Peyer's patch (tissue), 4 donors: ENCODE data around the gene CSPG4. TPM values are rescaled to one million over a fixed set of nuclear protein-coding genes. Genes with fewer than 3 reads are reported as not detected.
"Not testable (repeated sequence)": the region's sequence is repeated elsewhere in the genome, so short reads cannot be mapped to it uniquely, and the experiment has no call there.

Source experiments
- DNase-seq, 3 donors: peaks; one replicate each; pipeline ENCODE4 v3.0.0-alpha.2; 2017 to 2019
- H3K27ac ChIP-seq, 4 donors: fragments of 200-600 bp; sonication (generic); one replicate each; pipeline ENCODE4 v1.5.1; 2016 to 2019
- H3K27me3 ChIP-seq, 2 donors: fragments of 200-600 bp; sonication (generic); one replicate each; pipeline ENCODE4 v1.5.1; 2019
- H3K36me3 ChIP-seq, 3 donors: fragments of 200-600 bp; sonication (generic); one replicate each; pipeline ENCODE4 v1.5.1; 2016 to 2019
- H3K4me1 ChIP-seq, 4 donors: fragments of 200-600 bp; sonication (generic); one replicate each; pipeline ENCODE4 v1.5.1; 2016 to 2019
- H3K4me3 ChIP-seq, 4 donors: fragments of 200-600 bp; sonication (generic); 1 replicate in 3 of 4; 2 replicates in 1 of 4; pipeline ENCODE4 v1.5.1; 2016 to 2019; ENCODE audit warnings: mild to moderate bottlenecking in 1 of 4
- H3K9me3 ChIP-seq, 4 donors: fragments of 200-600 bp; sonication (generic); one replicate each; pipeline ENCODE4 v1.5.1; 2016 to 2019; ENCODE audit warnings: mild to moderate bottlenecking in 1 of 4
- CTCF ChIP-seq, 6 experiments: fragments of 450-650 bp in 4 of 6; fragments of 200-600 bp in 2 of 6; sonication (generic) in 1 of 6; IDR thresholded peaks; one replicate each; pipeline ENCODE4 v1.5.1; 2017 to 2019; ENCODE audit warnings: antibody characterized with exemption in 6 of 6, mild to moderate bottlenecking in 3 of 6, moderate library complexity in 1 of 6
- POLR2A ChIP-seq, 2 donors: fragments of 450-650 bp; IDR thresholded peaks; one replicate each; pipeline ENCODE4 v1.5.1; 2017; ENCODE audit warnings: antibody characterized with exemption in 2 of 2, mild to moderate bottlenecking in 2 of 2, moderate library complexity in 2 of 2
- total RNA-seq, 4 donors: library from RNA; depleted of rRNA; stranded (reverse); fragments of >200 nt; gene quantifications; one replicate each; pipeline ENCODE4 v1.1.0, GENCODE V29; 2016

Gene CSPG4
- total RNA-seq, 4 donors from 2014 or later: 2.8 to 15.7 (median 6.3) TPM

GRCh38 chr15:75713338-75713895 lies 769 bp upstream of the CSPG4 start:
- Histone ChIP-seq H3K9me3 (no peaks in the 10 kb centered on the region), H3K4me1 (peaks cover 0 to 22% (median 0%) of the 10 kb centered on the region in 4 donors), H3K27me3 (no peaks in the 10 kb centered on the region), H3K4me3 (peak overlapping the region in 1 of 4 donors; percentile 53), H3K27ac (peak overlapping the region in 2 of 4 donors; percentile 68 to 81), H3K36me3 (no peaks in the 10 kb centered on the region)
- no peak for DNase-seq
- no peak for TF ChIP-seq POLR2A (IDR thresholded peaks at IDR 0.05)
- TF ChIP-seq CTCF (IDR thresholded peaks at IDR 0.05): no peak

GRCh38 chr15:75711495-75711894 lies 1.2 kb downstream of the CSPG4 start:
- H3K36me3 ChIP-seq, DNase-seq, H3K9me3 ChIP-seq, H3K27me3 ChIP-seq: not testable (repeated sequence)
- peak overlapping the region in 1 of 4 donors; percentile 53 for H3K4me3 ChIP-seq
- peak overlapping the region in 2 of 4 donors; percentile 25 to 54 for H3K27ac ChIP-seq
- peaks cover 0 to 22% (median 0%) of the 10 kb centered on the region in 4 donors for H3K4me1 ChIP-seq

- not testable (repeated sequence) for H3K27ac ChIP-seq, DNase-seq, H3K9me3 ChIP-seq, H3K27me3 ChIP-seq, H3K36me3 ChIP-seq
- H3K4me1 ChIP-seq: peaks cover 0 to 22% (median 0%) of the 10 kb centered on the region in 4 donors
- H3K4me3 ChIP-seq: peak overlapping the region in 1 of 4 donors; percentile 26
Observed at GRCh38 chr15:75710874-75711273, 1.8 kb downstream of the CSPG4 start.

GRCh38 chr15:75709458-75709857 lies 3.2 kb downstream of the CSPG4 start:
- not testable (repeated sequence) for DNase-seq, H3K36me3 ChIP-seq

GRCh38 chr15:75706682-75706954 lies 6.0 kb downstream of the CSPG4 start:
- H3K27ac ChIP-seq: peak overlapping the region in 1 of 4 donors; percentile 45
- H3K9me3 ChIP-seq: no peaks in the 10 kb centered on the region
- H3K36me3 ChIP-seq: no peaks in the 10 kb centered on the region
- DNase-seq: no peak
- TF ChIP-seq POLR2A (IDR thresholded peaks at IDR 0.05): no peak
- H3K27me3 ChIP-seq: no peaks in the 10 kb centered on the region
- peaks cover 0 to 23% (median 0%) of the 10 kb centered on the region in 4 donors for H3K4me1 ChIP-seq
- H3K4me3 ChIP-seq: no peak overlapping the region

More at GRCh38 chr15:75709458-75709857, 3.2 kb downstream of the CSPG4 start:
- Histone ChIP-seq H3K4me3 (peak overlapping the region in 1 of 4 donors; percentile 26), H3K4me1 (peaks cover 0 to 31% (median 0%) of the 10 kb centered on the region in 4 donors), H3K27ac (peak overlapping the region in 2 of 4 donors; percentile 41 to 79)
- H3K9me3 ChIP-seq, H3K27me3 ChIP-seq: not testable (repeated sequence)

- TF ChIP-seq CTCF (IDR thresholded peaks at IDR 0.05) (no peak), POLR2A (IDR thresholded peaks at IDR 0.05) (no peak)
- Histone ChIP-seq H3K9me3 (no peaks in the 10 kb centered on the region), H3K4me3 (no peak overlapping the region), H3K36me3 (no peaks in the 10 kb centered on the region), H3K27ac (peak overlapping the region in 1 of 4 donors; percentile 45), H3K4me1 (peaks cover 0 to 23% (median 0%) of the 10 kb centered on the region in 4 donors), H3K27me3 (no peaks in the 10 kb centered on the region)
- DNase-seq: no peak
Observed at GRCh38 chr15:75705854-75706681, 6.6 kb downstream of the CSPG4 start.

GRCh38 chr15:75705375-75705774 lies 7.3 kb downstream of the CSPG4 start:
- DNase-seq, H3K27me3 ChIP-seq, H3K36me3 ChIP-seq, H3K9me3 ChIP-seq, H3K4me3 ChIP-seq, H3K27ac ChIP-seq: not testable (repeated sequence)
- H3K4me1 ChIP-seq: peaks cover 0 to 27% (median 0%) of the 10 kb centered on the region in 4 donors

GRCh38 chr15:75704618-75705017 lies 8.0 kb downstream of the CSPG4 start:
- peaks cover 0 to 33% (median 1%) of the 10 kb centered on the region in 4 donors for H3K4me1 ChIP-seq

More at GRCh38 chr15:75704618-75705017, 8.0 kb downstream of the CSPG4 start:
- no peak overlapping the region for H3K4me3 ChIP-seq
- H3K27me3 ChIP-seq: no peaks in the 10 kb centered on the region
- H3K9me3 ChIP-seq: no peaks in the 10 kb centered on the region
- peak overlapping the region in 2 of 4 donors; percentile 50 to 61 for H3K27ac ChIP-seq
- no peaks in the 10 kb centered on the region for H3K36me3 ChIP-seq
- no peak for TF ChIP-seq POLR2A (IDR thresholded peaks at IDR 0.05)
- no peak for TF ChIP-seq CTCF (IDR thresholded peaks at IDR 0.05)
- no peak for DNase-seq
